Ishikawa (cell line): Measurements from ENCODE around the gene FNBP1.

ENCODE experiments used
- CREB1 ChIP-seq: IDR thresholded peaks from 2 replicates; pipeline ENCODE4 v1.6.1; 2012; ENCODE audit warnings: low read depth
- EP300 ChIP-seq: IDR thresholded peaks from 2 replicates; pipeline ENCODE4 v1.6.1; 2012; ENCODE audit warnings: borderline replicate concordance
- FOXM1 ChIP-seq: IDR thresholded peaks from 2 replicates; pipeline ENCODE4 v1.6.1; 2012; ENCODE audit warnings: low read depth, borderline replicate concordance
- NFIC ChIP-seq: IDR thresholded peaks from 2 replicates; pipeline ENCODE4 v1.6.1; 2012
- RAD21 ChIP-seq: IDR thresholded peaks from 2 replicates; pipeline ENCODE4 v1.6.1; 2012; ENCODE audit warnings: low read depth
- REST ChIP-seq: IDR thresholded peaks from 2 replicates; pipeline ENCODE4 v1.6.1; 2012; ENCODE audit warnings: low read depth, mild to moderate bottlenecking
- TAF1 ChIP-seq: IDR thresholded peaks from 2 replicates; pipeline ENCODE4 v1.6.1; 2012; ENCODE audit warnings: low read depth, mild to moderate bottlenecking
- TCF12 ChIP-seq: IDR thresholded peaks from 2 replicates; pipeline ENCODE4 v1.6.1; 2012; ENCODE audit warnings: low read depth
- TEAD4 ChIP-seq: IDR thresholded peaks from 2 replicates; pipeline ENCODE4 v1.6.1; 2012

- TF ChIP-seq TEAD4 (no peak), TCF12 (no peak), TAF1 (no peak), RAD21 (no peak), EP300 (no peak), REST (no peak), NFIC (no peak), CREB1 (no peak), FOXM1 (no peak)
These were observed 27.5 kb downstream of the FNBP1 start for GRCh38 chr9:130015353-130016019.
